ENCODE measurements around the gene OSBPL3.

GRCh38 chr7:24917510-24918239 is 62.3 kb downstream of the OSBPL3 start:
- TF ChIP-seq CTCF (conservative IDR thresholded peaks at IDR 0.05; ENCODE audit: low read depth, low read length): no peak
- TF ChIP-seq EZH2 (IDR thresholded peaks at IDR 0.05; ENCODE audit: low read length, unreplicated experiment): no peak
